ENCODE results near the gene NPC1. TPM values are rescaled to one million over a fixed set of nuclear protein-coding genes. Genes with fewer than 3 reads are reported as not detected.
A peak's percentile ranks its signal among the peaks of the same experiment; 100 is the strongest.

NPC1 gene
- total RNA-seq, 1 experiment from 2014 or later: 51.6 TPM

DNA sequence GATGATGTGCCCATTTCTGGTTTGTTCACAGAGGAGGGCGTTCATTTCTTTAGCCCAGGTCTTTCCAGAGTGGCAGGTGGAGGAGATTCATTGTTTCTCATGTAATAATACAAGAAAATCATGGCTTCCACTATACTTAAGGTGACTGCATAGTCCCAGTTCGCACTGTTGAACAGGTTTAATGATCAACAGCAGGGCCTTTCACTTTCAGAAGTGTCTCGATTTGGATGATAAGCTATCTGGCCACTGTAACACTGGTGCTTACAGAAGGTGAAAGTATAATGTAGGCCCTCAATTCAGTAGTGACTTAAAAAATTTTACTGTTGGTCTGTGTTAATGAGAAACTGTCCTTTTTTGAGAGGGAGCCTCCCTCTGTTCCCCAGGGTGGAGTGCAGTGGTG lies 81.6 kb downstream of the NPC1 start:
- DNase-seq (ENCODE audit: low read depth, low spot score) (no peak), ATAC-seq (no peak)
- ChIA-PET RAD21 (ENCODE audit: low non-redundant PET in 1 of 2, low total read pairs in 2 of 2, uncharacterized antibody in 2 of 2, unreplicated experiment in 2 of 2) (no interaction called here), POLR2A (no interaction called here), CTCF (interaction anchor here (1.3 kb wide), 1 partner anchor 10 kb away, joined by 4 read pairs; no protein-coding TSS in a partner anchor)
- H3K79me2 ChIP-seq (ENCODE audit: insufficient read depth, low read length): peaks cover 35% of the 10 kb centered on the region
- TF ChIP-seq RAD21 (IDR thresholded peaks at IDR 0.05; ENCODE audit: low read depth) (no peak), ZFX (IDR thresholded peaks at IDR 0.05) (no peak), TCF7L2 (IDR thresholded peaks at IDR 0.05; ENCODE audit: borderline replicate concordance, extremely low read depth, insufficient read depth, insufficient read length) (no peak), YY1 (IDR thresholded peaks at IDR 0.05; ENCODE audit: extremely low read depth, insufficient replicate concordance, low read depth, low read length) (no peak), FOSL1 (IDR thresholded peaks at IDR 0.05; ENCODE audit: low read depth) (no peak)
- TF ChIP-seq, protein P1, sequence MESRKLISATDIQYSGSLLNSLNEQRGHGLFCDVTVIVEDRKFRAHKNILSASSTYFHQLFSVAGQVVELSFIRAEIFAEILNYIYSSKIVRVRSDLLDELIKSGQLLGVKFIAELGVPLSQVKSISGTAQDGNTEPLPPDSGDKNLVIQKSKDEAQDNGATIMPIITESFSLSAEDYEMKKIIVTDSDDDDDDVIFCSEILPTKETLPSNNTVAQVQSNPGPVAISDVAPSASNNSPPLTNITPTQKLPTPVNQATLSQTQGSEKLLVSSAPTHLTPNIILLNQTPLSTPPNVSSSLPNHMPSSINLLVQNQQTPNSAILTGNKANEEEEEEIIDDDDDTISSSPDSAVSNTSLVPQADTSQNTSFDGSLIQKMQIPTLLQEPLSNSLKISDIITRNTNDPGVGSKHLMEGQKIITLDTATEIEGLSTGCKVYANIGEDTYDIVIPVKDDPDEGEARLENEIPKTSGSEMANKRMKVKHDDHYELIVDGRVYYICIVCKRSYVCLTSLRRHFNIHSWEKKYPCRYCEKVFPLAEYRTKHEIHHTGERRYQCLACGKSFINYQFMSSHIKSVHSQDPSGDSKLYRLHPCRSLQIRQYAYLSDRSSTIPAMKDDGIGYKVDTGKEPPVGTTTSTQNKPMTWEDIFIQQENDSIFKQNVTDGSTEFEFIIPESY (IDR thresholded peaks at IDR 0.05; ENCODE audit: extremely low read depth, insufficient replicate concordance, low read length): no peak
- no peaks in the 10 kb centered on the region for H3K9me2 ChIP-seq (ENCODE audit: insufficient read depth)
- H3K4me2 ChIP-seq (ENCODE audit: low read length): peak overlapping the region; percentile 93
- no peaks in the 10 kb centered on the region for H4K20me1 ChIP-seq (ENCODE audit: insufficient read depth)
- H3K27ac ChIP-seq (ENCODE audit: low read depth, low read length): no peak overlapping the region
- BruUV-seq (replicated peaks): no TSS peak
- peak overlapping the region; percentile 81 for H3K9ac ChIP-seq (ENCODE audit: low read length)
- H3K4me3 ChIP-seq (replicated peaks in 1 of 2; ENCODE audit: low read depth in 1 of 2, low read length in 2 of 2): peak overlapping the region; percentile 79 to 92
- H2AFZ ChIP-seq (ENCODE audit: low read depth, low read length, poor library complexity, severe bottlenecking): no peak overlapping the region
- no peaks in the 10 kb centered on the region for H3K9me3 ChIP-seq (ENCODE audit: control insufficient read depth in 1 of 2, insufficient read depth in 1 of 2, low read depth in 1 of 2, low read length in 2 of 2)
- H3K27me3 ChIP-seq (ENCODE audit: insufficient read depth, low read length): no peaks in the 10 kb centered on the region
- H3K36me3 ChIP-seq (ENCODE audit: control insufficient read depth in 1 of 2, insufficient read depth in 2 of 2, low read length in 2 of 2): peaks cover under 1 to 7% of the 10 kb centered on the region in 2 experiments; a peak in 3 of 4 replicates
- intact Hi-C loops (cut with micrococcal nuclease): loop anchor here (5.0 to 10.0 kb wide), 2 partner anchors 372 to 710 kb away; no protein-coding TSS in a partner anchor
- H3K4me1 ChIP-seq (ENCODE audit: control insufficient read depth in 1 of 2, insufficient read depth in 2 of 2, low read length in 2 of 2): peaks cover 10 to 27% of the 10 kb centered on the region in 2 experiments; a peak in 3 of 4 replicates

DNA sequence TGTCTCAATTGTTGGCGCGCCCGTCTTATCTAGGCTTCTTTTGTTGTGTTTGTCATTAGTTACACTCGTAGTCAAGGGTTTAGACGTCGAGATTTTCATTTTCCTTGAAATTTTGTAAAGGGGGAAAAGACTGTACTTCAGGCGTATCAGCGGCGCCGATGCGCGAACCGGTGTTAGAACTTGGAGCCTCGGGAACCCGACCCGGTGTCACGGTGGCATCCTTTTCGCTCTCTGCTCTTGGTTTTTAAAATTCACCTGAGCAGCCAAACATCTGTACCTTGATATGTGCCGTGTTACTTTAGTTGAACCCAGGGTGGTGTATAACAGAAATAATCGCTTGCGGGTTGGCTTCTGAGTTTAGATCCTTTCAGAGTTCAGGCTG lies 82.4 kb downstream of the NPC1 start:
- peak overlapping the region; percentile 81 for H3K9ac ChIP-seq (ENCODE audit: low read length)
- H4K20me1 ChIP-seq (ENCODE audit: insufficient read depth): no peaks in the 10 kb centered on the region
- peaks cover 0 to 7% of the 10 kb centered on the region in 2 experiments; a peak in 1 of 4 replicates for H3K36me3 ChIP-seq (ENCODE audit: control insufficient read depth in 1 of 2, insufficient read depth in 2 of 2, low read length in 2 of 2)
- H3K4me1 ChIP-seq (ENCODE audit: control insufficient read depth in 1 of 2, insufficient read depth in 2 of 2, low read length in 2 of 2): peaks cover 10 to 32% of the 10 kb centered on the region in 2 experiments; a peak in 3 of 4 replicates
- TF ChIP-seq, protein P2, sequence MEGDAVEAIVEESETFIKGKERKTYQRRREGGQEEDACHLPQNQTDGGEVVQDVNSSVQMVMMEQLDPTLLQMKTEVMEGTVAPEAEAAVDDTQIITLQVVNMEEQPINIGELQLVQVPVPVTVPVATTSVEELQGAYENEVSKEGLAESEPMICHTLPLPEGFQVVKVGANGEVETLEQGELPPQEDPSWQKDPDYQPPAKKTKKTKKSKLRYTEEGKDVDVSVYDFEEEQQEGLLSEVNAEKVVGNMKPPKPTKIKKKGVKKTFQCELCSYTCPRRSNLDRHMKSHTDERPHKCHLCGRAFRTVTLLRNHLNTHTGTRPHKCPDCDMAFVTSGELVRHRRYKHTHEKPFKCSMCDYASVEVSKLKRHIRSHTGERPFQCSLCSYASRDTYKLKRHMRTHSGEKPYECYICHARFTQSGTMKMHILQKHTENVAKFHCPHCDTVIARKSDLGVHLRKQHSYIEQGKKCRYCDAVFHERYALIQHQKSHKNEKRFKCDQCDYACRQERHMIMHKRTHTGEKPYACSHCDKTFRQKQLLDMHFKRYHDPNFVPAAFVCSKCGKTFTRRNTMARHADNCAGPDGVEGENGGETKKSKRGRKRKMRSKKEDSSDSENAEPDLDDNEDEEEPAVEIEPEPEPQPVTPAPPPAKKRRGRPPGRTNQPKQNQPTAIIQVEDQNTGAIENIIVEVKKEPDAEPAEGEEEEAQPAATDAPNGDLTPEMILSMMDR (IDR thresholded peaks at IDR 0.05 in 2 of 3, conservative IDR thresholded peaks at IDR 0.05 in 1 of 3; ENCODE audit: borderline replicate concordance in 1 of 3, insufficient read depth in 1 of 3, low read depth in 2 of 3, low read length in 2 of 3): no peak
- 0 out of 2 replicates have a peak, but pooled peaks have one; percentile 32 for TF ChIP-seq ZFX (IDR thresholded peaks at IDR 0.05)
- H3K27me3 ChIP-seq (ENCODE audit: insufficient read depth, low read length): no peaks in the 10 kb centered on the region
- intact Hi-C loops (cut with micrococcal nuclease): loop anchor here (5.0 to 10.0 kb wide), 2 partner anchors 372 to 709 kb away; no protein-coding TSS in a partner anchor
- no TSS peak for BruUV-seq (replicated peaks)
- ChIA-PET POLR2A (no interaction called here), CTCF (interaction anchor here (3.8 kb wide), 1 partner anchor 199 kb away, joined by 14 read pairs; no protein-coding TSS in a partner anchor), RAD21 (ENCODE audit: low non-redundant PET in 1 of 2, low total read pairs in 2 of 2, uncharacterized antibody in 2 of 2, unreplicated experiment in 2 of 2) (no interaction called here)
- ATAC-seq (no peak), DNase-seq (ENCODE audit: low read depth, low spot score) (no peak)
- peak overlapping the region; percentile 93 for H3K4me2 ChIP-seq (ENCODE audit: low read length)
- H3K9me3 ChIP-seq (ENCODE audit: control insufficient read depth in 1 of 2, insufficient read depth in 1 of 2, low read depth in 1 of 2, low read length in 2 of 2): no peaks in the 10 kb centered on the region
- H3K9me2 ChIP-seq (ENCODE audit: insufficient read depth): no peaks in the 10 kb centered on the region
- peak overlapping the region; percentile 79 to 92 for H3K4me3 ChIP-seq (replicated peaks in 1 of 2; ENCODE audit: low read depth in 1 of 2, low read length in 2 of 2)
- H3K79me2 ChIP-seq (ENCODE audit: insufficient read depth, low read length): peaks cover 35% of the 10 kb centered on the region
- no peak overlapping the region for H2AFZ ChIP-seq (ENCODE audit: low read depth, low read length, poor library complexity, severe bottlenecking)
- H3K27ac ChIP-seq (ENCODE audit: low read depth, low read length): peak overlapping the region; percentile 70
